ENCODE data around the gene UBR3. TPM values are rescaled to one million over a fixed set of nuclear protein-coding genes. Genes with fewer than 3 reads are reported as not detected.
"Not testable (repeated sequence)": the region's sequence is repeated elsewhere in the genome, so short reads cannot be mapped to it uniquely, and the experiment has no call there.

Gene UBR3
- polyA plus RNA-seq, 2 of the 4 experiments (the other 2 are of a cell fraction): 11.0 to 23.1 TPM

DNA sequence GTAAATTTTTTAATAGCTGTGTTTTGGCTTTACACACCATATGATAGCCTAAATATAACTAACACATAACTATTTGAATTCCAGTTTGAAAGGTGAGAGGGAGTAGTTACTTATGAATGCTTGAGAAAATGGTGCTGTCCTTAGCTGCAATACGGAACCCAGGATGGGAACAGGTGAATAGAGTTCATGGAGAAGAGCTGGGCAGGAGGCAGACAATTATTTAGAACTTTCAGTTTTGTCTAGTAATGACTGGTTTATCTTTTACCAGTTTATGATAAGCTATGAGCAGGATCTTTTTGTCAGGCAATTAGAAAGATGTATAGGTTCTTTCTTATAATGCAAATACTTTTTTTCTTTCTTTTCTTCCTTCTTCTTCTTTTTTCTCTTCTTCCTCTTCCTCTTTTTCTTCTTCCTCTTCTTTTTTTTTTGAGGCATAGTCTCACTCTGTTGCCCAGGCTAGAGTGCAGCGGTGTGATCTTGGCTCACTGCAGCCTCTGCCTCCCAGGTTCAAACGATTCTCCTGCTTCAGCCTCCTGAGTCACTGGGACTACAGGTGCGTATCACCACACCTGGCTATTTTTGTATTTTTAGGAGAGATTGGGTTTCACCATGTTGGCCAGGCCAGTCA, 25.9 kb downstream of the UBR3 start:
- ChIA-PET POLR2A (interaction anchor here (1.1 kb wide), 1 partner anchor 28 kb away, joined by 3 read pairs; the partner anchor contains the start of gene METTL5), CTCF (interaction anchor here (1.1 kb wide), 1 partner anchor 25 kb away, joined by 3 read pairs; no protein-coding TSS in a partner anchor)
- ATAC-seq (no peak), DNase-seq (ENCODE audit: low read depth in 1 of 2, low spot score in 1 of 2) (no peak), FAIRE-seq (no peak)
- Histone ChIP-seq H3K9me3 (no peaks in the 10 kb centered on the region), H3K4me3 (no peak overlapping the region), H3K27ac (no peak overlapping the region), H3K4me2 (no peak overlapping the region), H3K4me1 (no peaks in the 10 kb centered on the region)
- TF ChIP-seq, protein P1, sequence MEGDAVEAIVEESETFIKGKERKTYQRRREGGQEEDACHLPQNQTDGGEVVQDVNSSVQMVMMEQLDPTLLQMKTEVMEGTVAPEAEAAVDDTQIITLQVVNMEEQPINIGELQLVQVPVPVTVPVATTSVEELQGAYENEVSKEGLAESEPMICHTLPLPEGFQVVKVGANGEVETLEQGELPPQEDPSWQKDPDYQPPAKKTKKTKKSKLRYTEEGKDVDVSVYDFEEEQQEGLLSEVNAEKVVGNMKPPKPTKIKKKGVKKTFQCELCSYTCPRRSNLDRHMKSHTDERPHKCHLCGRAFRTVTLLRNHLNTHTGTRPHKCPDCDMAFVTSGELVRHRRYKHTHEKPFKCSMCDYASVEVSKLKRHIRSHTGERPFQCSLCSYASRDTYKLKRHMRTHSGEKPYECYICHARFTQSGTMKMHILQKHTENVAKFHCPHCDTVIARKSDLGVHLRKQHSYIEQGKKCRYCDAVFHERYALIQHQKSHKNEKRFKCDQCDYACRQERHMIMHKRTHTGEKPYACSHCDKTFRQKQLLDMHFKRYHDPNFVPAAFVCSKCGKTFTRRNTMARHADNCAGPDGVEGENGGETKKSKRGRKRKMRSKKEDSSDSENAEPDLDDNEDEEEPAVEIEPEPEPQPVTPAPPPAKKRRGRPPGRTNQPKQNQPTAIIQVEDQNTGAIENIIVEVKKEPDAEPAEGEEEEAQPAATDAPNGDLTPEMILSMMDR (IDR thresholded peaks at IDR 0.05): no peak
- TF ChIP-seq REST (IDR thresholded peaks at IDR 0.05) (no peak), MYC (IDR thresholded peaks at IDR 0.05; ENCODE audit: borderline replicate concordance, low read length) (no peak), FOXS1 (CRISPR knock-in tag; IDR thresholded peaks at IDR 0.05) (no peak), HEYL (CRISPR knock-in tag; IDR thresholded peaks at IDR 0.05) (no peak), KDM1A (IDR thresholded peaks at IDR 0.05; ENCODE audit: low read depth) (no peak), HOXA7 (CRISPR knock-in tag; IDR thresholded peaks at IDR 0.05) (no peak), HOXB5 (CRISPR knock-in tag; IDR thresholded peaks at IDR 0.05) (no peak), ESRRA (IDR thresholded peaks at IDR 0.05; ENCODE audit: borderline replicate concordance, low read length) (no peak), JUN (IDR thresholded peaks at IDR 0.05) (no peak), JUNB (IDR thresholded peaks at IDR 0.05) (no peak), EHMT2 (IDR thresholded peaks at IDR 0.05; ENCODE audit: low read depth) (no peak), RARB (CRISPR knock-in tag; IDR thresholded peaks at IDR 0.05) (no peak)
- TF ChIP-seq, protein P2, sequence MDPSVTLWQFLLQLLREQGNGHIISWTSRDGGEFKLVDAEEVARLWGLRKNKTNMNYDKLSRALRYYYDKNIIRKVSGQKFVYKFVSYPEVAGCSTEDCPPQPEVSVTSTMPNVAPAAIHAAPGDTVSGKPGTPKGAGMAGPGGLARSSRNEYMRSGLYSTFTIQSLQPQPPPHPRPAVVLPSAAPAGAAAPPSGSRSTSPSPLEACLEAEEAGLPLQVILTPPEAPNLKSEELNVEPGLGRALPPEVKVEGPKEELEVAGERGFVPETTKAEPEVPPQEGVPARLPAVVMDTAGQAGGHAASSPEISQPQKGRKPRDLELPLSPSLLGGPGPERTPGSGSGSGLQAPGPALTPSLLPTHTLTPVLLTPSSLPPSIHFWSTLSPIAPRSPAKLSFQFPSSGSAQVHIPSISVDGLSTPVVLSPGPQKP (IDR thresholded peaks at IDR 0.05; ENCODE audit: low read depth, low read length): no peak
- WGBS (ENCODE audit: missing lambda C conversion rate): 71% methylated on average over 4 of the region's 4 CpGs

GRCh38 chr2:169855281-169856258, 28.3 kb downstream of the UBR3 start:
- POLR2A ChIA-PET; H3K27ac ChIP-seq; H3K4me2 ChIP-seq; H3K4me3 ChIP-seq; FAIRE-seq; DNase-seq (ENCODE audit: low read depth in 1 of 2, low spot score in 1 of 2); H3K9me3 ChIP-seq; CTCF ChIA-PET; H3K4me1 ChIP-seq; ATAC-seq: not testable (repeated sequence)
- WGBS (ENCODE audit: missing lambda C conversion rate): 79% methylated on average over 11 of the region's 42 CpGs
